Left kidney (tissue), 2 donors: ENCODE data around the gene POLR3K. TPM values are rescaled to one million over a fixed set of nuclear protein-coding genes. Genes with fewer than 3 reads are reported as not detected.
"Not testable (repeated sequence)": the region's sequence is repeated elsewhere in the genome, so short reads cannot be mapped to it uniquely, and the experiment has no call there.

ENCODE experiments used
- DNase-seq: peaks from one replicate; pipeline ENCODE4 v3.0.0-alpha.2; 2013
- polyA plus RNA-seq: library from polyadenylated mRNA; unstranded; fragments of 120-200 nt; gene quantifications from one replicate; pipeline ENCODE4 v1.2.1, GENCODE V29; 2013; ENCODE audit not compliant: insufficient read length

The POLR3K gene
- polyA plus RNA-seq, 1 donor: 14.3 TPM

DNA sequence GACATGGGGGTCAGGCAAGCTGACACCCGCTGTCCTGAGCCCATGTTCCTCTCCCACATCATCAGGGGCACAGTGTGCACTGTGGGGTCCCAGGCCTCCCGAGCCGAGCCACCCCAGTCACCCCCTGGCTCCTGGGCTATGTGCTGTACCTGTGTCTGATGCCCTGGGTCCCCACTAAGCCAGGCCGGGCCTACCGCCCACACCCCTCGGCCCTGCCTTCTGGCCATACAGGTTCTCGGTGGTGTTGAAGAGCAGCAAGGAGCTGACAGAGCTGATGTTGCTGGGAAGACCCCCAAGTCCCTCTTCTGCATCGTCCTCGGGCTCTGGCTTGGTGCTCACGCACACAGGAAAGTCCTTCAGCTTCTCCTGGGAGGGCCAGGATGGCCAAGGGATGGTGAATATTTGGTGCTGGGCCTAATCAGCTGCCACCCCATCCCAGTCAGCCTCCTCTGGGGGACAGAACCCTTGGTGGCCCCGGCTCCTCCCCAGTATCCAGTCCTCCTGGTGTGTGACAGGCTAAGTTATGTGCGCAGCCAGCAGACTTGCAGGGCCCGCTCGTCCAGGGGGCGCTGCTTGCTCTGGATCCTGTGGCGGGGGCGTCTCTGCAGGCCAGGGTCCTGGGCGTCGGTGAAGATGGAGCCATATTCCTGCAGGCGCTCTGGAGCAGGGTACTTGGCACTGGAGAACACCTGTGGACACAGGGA lies 36.2 kb downstream of the POLR3K start:
- DNase-seq: not testable (repeated sequence)

DNA sequence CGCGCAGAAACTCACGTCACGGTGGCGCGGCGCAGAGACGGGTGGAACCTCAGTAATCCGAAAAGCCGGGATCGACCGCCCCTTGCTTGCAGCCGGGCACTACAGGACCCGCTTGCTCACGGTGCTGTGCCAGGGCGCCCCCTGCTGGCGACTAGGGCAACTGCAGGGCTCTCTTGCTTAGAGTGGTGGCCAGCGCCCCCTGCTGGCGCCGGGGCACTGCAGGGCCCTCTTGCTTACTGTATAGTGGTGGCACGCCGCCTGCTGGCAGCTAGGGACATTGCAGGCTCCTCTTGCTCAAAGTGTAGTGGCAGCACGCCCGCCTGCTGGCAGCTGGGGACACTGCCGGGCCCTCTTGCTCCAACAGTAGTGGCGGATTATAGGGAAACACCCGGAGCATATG lies 42.6 kb downstream of the POLR3K start:
- not testable (repeated sequence) for DNase-seq

DNA sequence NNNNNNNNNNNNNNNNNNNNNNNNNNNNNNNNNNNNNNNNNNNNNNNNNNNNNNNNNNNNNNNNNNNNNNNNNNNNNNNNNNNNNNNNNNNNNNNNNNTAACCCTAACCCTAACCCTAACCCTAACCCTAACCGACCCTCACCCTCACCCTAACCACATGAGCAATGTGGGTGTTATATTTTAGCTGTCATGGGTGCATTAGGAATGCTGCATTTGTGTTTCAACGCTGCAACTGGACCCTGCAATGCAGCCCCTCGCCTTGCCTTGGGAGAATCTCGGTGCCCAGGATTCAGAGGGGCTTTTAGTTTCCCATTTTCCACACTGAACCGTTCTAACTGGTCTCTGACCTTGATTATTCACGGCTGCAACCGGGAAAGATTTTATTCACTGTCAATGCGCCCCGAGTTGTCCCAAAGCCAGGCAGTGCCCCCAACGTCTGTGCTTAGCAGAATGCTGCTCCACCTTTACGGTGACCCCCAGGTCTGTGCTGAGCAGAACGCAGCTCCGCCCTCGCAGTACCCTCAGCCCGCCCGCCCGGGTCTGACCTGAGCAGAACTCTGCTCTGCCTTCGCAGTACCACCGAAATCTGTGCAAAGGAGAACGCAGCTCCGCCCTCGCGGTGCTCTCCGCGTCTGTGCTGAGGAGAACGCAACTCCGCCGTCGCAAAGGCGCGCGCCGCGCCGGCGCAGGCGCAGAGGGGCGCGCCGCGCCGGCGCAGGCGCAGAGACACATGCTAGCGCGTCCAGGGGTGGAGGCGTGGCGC lies 43.3 kb downstream of the POLR3K start:
- DNase-seq: no peak

Other genes with a start within 250 kb of the POLR3K start
- 40.6 TPM for gene SNRNP25, start 220 bp upstream of the POLR3K start, polyA plus RNA-seq
- gene RHBDF1, start 19.0 kb upstream of the POLR3K start, polyA plus RNA-seq: 26.3 TPM
- gene MPG, start 24.6 kb upstream of the POLR3K start, polyA plus RNA-seq: 14.2 TPM
- 33.5 TPM for gene NPRL3, start 85.1 kb upstream of the POLR3K start, polyA plus RNA-seq
- gene HBZ, start 99.0 kb upstream of the POLR3K start, polyA plus RNA-seq: 0.30 TPM
- 1.8 TPM for gene HBM, start 112.4 kb upstream of the POLR3K start, polyA plus RNA-seq
- gene HBA2, start 119.3 kb upstream of the POLR3K start, polyA plus RNA-seq: 570 TPM
- gene HBA1, start 123.1 kb upstream of the POLR3K start, polyA plus RNA-seq: 394 TPM
- not detected for gene HBQ1, start 126.9 kb upstream of the POLR3K start, polyA plus RNA-seq
- gene LUC7L, start 175.8 kb upstream of the POLR3K start, polyA plus RNA-seq: 168 TPM
- gene FAM234A, start 181.2 kb upstream of the POLR3K start, polyA plus RNA-seq: 74.8 TPM
- 1.4 TPM for gene RGS11, start 222.3 kb upstream of the POLR3K start, polyA plus RNA-seq
- 3.6 TPM for gene ARHGDIG, start 227.0 kb upstream of the POLR3K start, polyA plus RNA-seq
- gene PDIA2, start 229.6 kb upstream of the POLR3K start, polyA plus RNA-seq: 2.4 TPM